Immature natural killer cell (primary cell): ENCODE data around the gene SESN1. TPM values are rescaled to one million over a fixed set of nuclear protein-coding genes. Genes with fewer than 3 reads are reported as not detected.
"Not testable (repeated sequence)": the region's sequence is repeated elsewhere in the genome, so short reads cannot be mapped to it uniquely, and the experiment has no call there.

Experiments used
- DNase-seq, 3 donors: peaks; one replicate each; pipeline ENCODE4 v3.0.0; 2022; ENCODE audit warnings: mixed read lengths in 1 of 3
- H3K27ac Mint-ChIP-seq, 6 donors: one replicate each; pipeline ENCODE4 v1.8.0; 2020; ENCODE audit warnings: mixed read lengths in 6 of 6, mild to moderate bottlenecking in 5 of 6, inconsistent platforms in 4 of 6, moderate library complexity in 3 of 6
- H3K27me3 Mint-ChIP-seq, 3 donors: one replicate each; pipeline ENCODE4 v1.8.0; 2020 to 2021; ENCODE audit warnings: low read depth in 3 of 3, mild to moderate bottlenecking in 3 of 3, mixed read lengths in 3 of 3, moderate library complexity in 3 of 3, inconsistent platforms in 1 of 3
- H3K36me3 Mint-ChIP-seq, 3 donors: one replicate each; pipeline ENCODE4 v1.8.0; 2020; ENCODE audit warnings: mixed read lengths in 3 of 3, inconsistent platforms in 2 of 3, mild to moderate bottlenecking in 2 of 3
- H3K4me1 Mint-ChIP-seq, 2 donors: one replicate each; pipeline ENCODE4 v1.8.0; 2020; ENCODE audit warnings: inconsistent platforms in 2 of 2, mild to moderate bottlenecking in 2 of 2, mixed read lengths in 2 of 2, moderate library complexity in 1 of 2
- H3K4me3 Mint-ChIP-seq, 5 donors: one replicate each; pipeline ENCODE4 v1.8.0; 2020; ENCODE audit warnings: mild to moderate bottlenecking in 5 of 5, mixed read lengths in 5 of 5, inconsistent platforms in 3 of 5, moderate library complexity in 3 of 5
- H3K9me3 Mint-ChIP-seq, 6 donors: one replicate each; pipeline ENCODE4 v1.8.0; 2020; ENCODE audit warnings: mild to moderate bottlenecking in 6 of 6, mixed read lengths in 6 of 6, inconsistent platforms in 4 of 6, moderate library complexity in 3 of 6
- polyA plus RNA-seq, 3 donors: library from polyadenylated mRNA; unstranded; fragments of 300-500 nt; fragmentation: Illumina TruSeq; gene quantifications; one replicate each; pipeline ENCODE4 v1.2.3, GENCODE V29; 2021

SESN1 gene
- polyA plus RNA-seq, 3 donors from 2014 or later, result 14.9 to 26.4 (median 20.9) TPM

- Mint-ChIP-seq H3K9me3 (no peaks in the 10 kb centered on the region), H3K27ac (peak overlapping the region in 1 of 6 donors; percentile 45)
Observed at GRCh38 chr6:108988765-108989164, 105.9 kb downstream of the SESN1 start.

GRCh38 chr6:108988296-108988695 is 106.3 kb downstream of the SESN1 start:
- Mint-ChIP-seq H3K9me3 (no peaks in the 10 kb centered on the region), H3K27ac (peak overlapping the region in 2 of 6 donors; percentile 45 to 66), H3K4me3 (no peak overlapping the region), H3K27me3 (no peaks in the 10 kb centered on the region), H3K4me1 (peaks cover 6 to 16% of the 10 kb centered on the region in 2 donors), H3K36me3 (peaks cover 40 to 69% (median 62%) of the 10 kb centered on the region in 3 donors)
- DNase-seq, result no peak

More at GRCh38 chr6:108988765-108989164, 105.9 kb downstream of the SESN1 start:
- no peaks in the 10 kb centered on the region for H3K27me3 Mint-ChIP-seq
- H3K4me1 Mint-ChIP-seq, result peaks cover 6 to 16% of the 10 kb centered on the region in 2 donors
- no peak for DNase-seq
- H3K36me3 Mint-ChIP-seq, result peaks cover 40 to 67% (median 62%) of the 10 kb centered on the region in 3 donors
- H3K4me3 Mint-ChIP-seq, result no peak overlapping the region

- H3K9me3 Mint-ChIP-seq, result no peaks in the 10 kb centered on the region
- no peak overlapping the region for H3K27ac Mint-ChIP-seq
- H3K27me3 Mint-ChIP-seq, result peaks cover 0 to 5% (median 0%) of the 10 kb centered on the region in 3 donors
- peaks cover 40 to 68% (median 56%) of the 10 kb centered on the region in 3 donors for H3K36me3 Mint-ChIP-seq
- no peak overlapping the region for H3K4me3 Mint-ChIP-seq
- DNase-seq, result no peak
- H3K4me1 Mint-ChIP-seq, result peaks cover 6 to 16% of the 10 kb centered on the region in 2 donors
Observed at GRCh38 chr6:108987156-108987555, 107.5 kb downstream of the SESN1 start.

GRCh38 chr6:108985301-108985700 is 109.3 kb downstream of the SESN1 start:
- H3K27ac Mint-ChIP-seq, result peak overlapping the region in 1 of 6 donors; percentile 5
- H3K36me3 Mint-ChIP-seq, result peaks cover 26 to 57% (median 44%) of the 10 kb centered on the region in 3 donors

GRCh38 chr6:108983151-108983550 is 111.5 kb downstream of the SESN1 start:
- peaks cover 19 to 54% (median 33%) of the 10 kb centered on the region in 3 donors for H3K36me3 Mint-ChIP-seq
- H3K9me3 Mint-ChIP-seq, result peaks cover 0 to 1% (median 0%) of the 10 kb centered on the region in 6 donors
- H3K27ac Mint-ChIP-seq, result peak overlapping the region in 1 of 6 donors; percentile 4
- H3K4me3 Mint-ChIP-seq, result no peak overlapping the region
- peaks cover 5 to 6% of the 10 kb centered on the region in 2 donors for H3K4me1 Mint-ChIP-seq
- peaks cover 0 to 9% (median 0%) of the 10 kb centered on the region in 3 donors for H3K27me3 Mint-ChIP-seq
- no peak for DNase-seq

More at GRCh38 chr6:108985301-108985700, 109.3 kb downstream of the SESN1 start:
- H3K4me3 Mint-ChIP-seq, result no peak overlapping the region
- peaks cover 0 to 9% (median 0%) of the 10 kb centered on the region in 3 donors for H3K27me3 Mint-ChIP-seq
- H3K9me3 Mint-ChIP-seq, result peaks cover 0 to 1% (median 0%) of the 10 kb centered on the region in 6 donors
- no peak for DNase-seq
- H3K4me1 Mint-ChIP-seq, result peaks cover 6% of the 10 kb centered on the region in 2 donors

GRCh38 chr6:108982154-108983113 is 112.2 kb downstream of the SESN1 start:
- Mint-ChIP-seq H3K27ac (no peak overlapping the region), H3K9me3 (peaks cover 0 to 5% (median 0%) of the 10 kb centered on the region in 6 donors), H3K4me3 (no peak overlapping the region), H3K27me3 (peaks cover 0 to 9% (median 0%) of the 10 kb centered on the region in 3 donors), H3K4me1 (peaks cover 3 to 8% of the 10 kb centered on the region in 2 donors), H3K36me3 (peaks cover 20 to 54% (median 30%) of the 10 kb centered on the region in 3 donors)
- no peak for DNase-seq

GRCh38 chr6:108978638-108979037 is 116.0 kb downstream of the SESN1 start:
- DNase-seq, result not testable (repeated sequence)
- H3K36me3 Mint-ChIP-seq, result peaks cover 16 to 40% (median 23%) of the 10 kb centered on the region in 3 donors

GRCh38 chr6:108974201-108974600 is 120.4 kb downstream of the SESN1 start:
- no peak for DNase-seq

More at GRCh38 chr6:108978638-108979037, 116.0 kb downstream of the SESN1 start:
- H3K4me1 Mint-ChIP-seq, H3K4me3 Mint-ChIP-seq, H3K27me3 Mint-ChIP-seq, H3K27ac Mint-ChIP-seq: not testable (repeated sequence)
- peaks cover 0 to 10% (median 4%) of the 10 kb centered on the region in 6 donors for H3K9me3 Mint-ChIP-seq

GRCh38 chr6:108969776-108970175 is 124.9 kb downstream of the SESN1 start:
- H3K36me3 Mint-ChIP-seq, result peaks cover 0 to 4% (median 4%) of the 10 kb centered on the region in 3 donors
- H3K27ac Mint-ChIP-seq, result peak overlapping the region in 4 of 6 donors; percentile 28 to 66 (median 45)
- H3K4me1 Mint-ChIP-seq, result peaks cover 55 to 73% of the 10 kb centered on the region in 2 donors
- peak overlapping the region in 2 of 5 donors; percentile 17 to 46 for H3K4me3 Mint-ChIP-seq
- H3K27me3 Mint-ChIP-seq, result peaks cover 0 to 4% (median 3%) of the 10 kb centered on the region in 3 donors
- no peak for DNase-seq
- no peaks in the 10 kb centered on the region for H3K9me3 Mint-ChIP-seq

More at GRCh38 chr6:108974201-108974600, 120.4 kb downstream of the SESN1 start:
- H3K4me3 Mint-ChIP-seq, result no peak overlapping the region
- peaks cover 0 to 2% (median 2%) of the 10 kb centered on the region in 3 donors for H3K27me3 Mint-ChIP-seq
- peaks cover 0 to 9% (median 4%) of the 10 kb centered on the region in 6 donors for H3K9me3 Mint-ChIP-seq
- peak overlapping the region in 1 of 6 donors; percentile 9 for H3K27ac Mint-ChIP-seq
- peaks cover 26 to 39% of the 10 kb centered on the region in 2 donors for H3K4me1 Mint-ChIP-seq
- peaks cover 11 to 21% (median 19%) of the 10 kb centered on the region in 3 donors for H3K36me3 Mint-ChIP-seq

- peaks cover 0 to 4% (median 3%) of the 10 kb centered on the region in 3 donors for H3K36me3 Mint-ChIP-seq
- H3K4me1 Mint-ChIP-seq, result peaks cover 55 to 73% of the 10 kb centered on the region in 2 donors
- H3K9me3 Mint-ChIP-seq, result no peaks in the 10 kb centered on the region
- no peak for DNase-seq
- H3K27ac Mint-ChIP-seq, result peak overlapping the region in 2 of 6 donors; percentile 13 to 78
- peak overlapping the region in 1 of 5 donors; percentile 56 for H3K4me3 Mint-ChIP-seq
- peaks cover 0 to 5% (median 3%) of the 10 kb centered on the region in 3 donors for H3K27me3 Mint-ChIP-seq
Observed at GRCh38 chr6:108968325-108969316, 126.0 kb downstream of the SESN1 start.

- H3K27me3 Mint-ChIP-seq, result peaks cover 0 to 5% (median 3%) of the 10 kb centered on the region in 3 donors
- H3K27ac Mint-ChIP-seq, result peak overlapping the region; percentile 25 to 86 (median 78)
- H3K4me3 Mint-ChIP-seq, result peak overlapping the region; percentile 56 to 79 (median 69)
- H3K9me3 Mint-ChIP-seq, result no peaks in the 10 kb centered on the region
- DNase-seq, result peak; percentile 59 to 69 (median 67)
- peaks cover 0 to 8% (median 0%) of the 10 kb centered on the region in 3 donors for H3K36me3 Mint-ChIP-seq
- peaks cover 49 to 68% of the 10 kb centered on the region in 2 donors for H3K4me1 Mint-ChIP-seq
Observed at GRCh38 chr6:108966855-108967755, 127.5 kb downstream of the SESN1 start.

GRCh38 chr6:108966251-108966650 is 128.4 kb downstream of the SESN1 start:
- H3K9me3 Mint-ChIP-seq, result no peaks in the 10 kb centered on the region
- peak overlapping the region in 5 of 6 donors; percentile 40 to 86 (median 80) for H3K27ac Mint-ChIP-seq
- DNase-seq, result no peak
- peaks cover 0 to 9% (median 0%) of the 10 kb centered on the region in 3 donors for H3K36me3 Mint-ChIP-seq
- H3K4me1 Mint-ChIP-seq, result peaks cover 42 to 59% of the 10 kb centered on the region in 2 donors
- peak overlapping the region in 4 of 5 donors; percentile 2 to 53 (median 30) for H3K4me3 Mint-ChIP-seq
- H3K27me3 Mint-ChIP-seq, result peaks cover 1 to 5% (median 3%) of the 10 kb centered on the region in 3 donors
